Heart left ventricle (tissue), 16 donors: ENCODE results near the gene SLC25A21. TPM values are rescaled to one million over a fixed set of nuclear protein-coding genes. Genes with fewer than 3 reads are reported as not detected.

Source experiments
- ATAC-seq, 4 donors: fragments of 200-7000 bp; cut with Tn5 transposase; one replicate each; pipeline ENCODE4 v1.9.1; 2020 to 2022; ENCODE audit warnings: moderate library complexity in 4 of 4, mild to moderate bottlenecking in 3 of 4, moderate number of reproducible peaks in 1 of 4
- DNase-seq, 5 donors: peaks; one replicate each; pipeline ENCODE4 v3.0.0-alpha.2; 2020
- H3K27ac ChIP-seq, 12 donors: fragments of 200-600 bp; sonication (generic) in 4 of 12; one replicate each; pipeline versions ENCODE4 v1.5.0 to v1.8.0; 2016 to 2022; ENCODE audit warnings: mild to moderate bottlenecking in 2 of 12
- H3K27me3 ChIP-seq, 9 donors: fragments of 200-600 bp; sonication (generic) in 2 of 9; one replicate each; pipeline versions ENCODE4 v1.5.1 to v1.8.0; 2016 to 2022; ENCODE audit warnings: mild to moderate bottlenecking in 3 of 9
- H3K36me3 ChIP-seq, 9 donors: fragments of 200-600 bp; sonication (generic) in 2 of 9; one replicate each; pipeline versions ENCODE4 v1.5.0 to v1.8.0; 2018 to 2022; ENCODE audit warnings: mild to moderate bottlenecking in 2 of 9
- H3K4me1 ChIP-seq, 12 donors: fragments of 200-600 bp; sonication (generic) in 4 of 12; one replicate each; pipeline versions ENCODE4 v1.5.0 to v1.8.0; 2016 to 2022; ENCODE audit warnings: mild to moderate bottlenecking in 3 of 12
- H3K4me3 ChIP-seq, 12 donors: fragments of 200-600 bp; sonication (generic) in 4 of 12; one replicate each; pipeline versions ENCODE4 v1.5.0 to v1.8.0; 2017 to 2022; ENCODE audit warnings: mild to moderate bottlenecking in 9 of 12, moderate library complexity in 4 of 12
- H3K9me3 ChIP-seq, 12 donors: fragments of 200-600 bp; sonication (generic) in 4 of 12; one replicate each; pipeline versions ENCODE4 v1.5.0 to v1.8.0; 2016 to 2022; ENCODE audit warnings: mild to moderate bottlenecking in 1 of 12
- POLR2A ChIP-seq, 2 donors: fragments of 450-650 bp; IDR thresholded peaks; one replicate each; pipeline ENCODE4 v1.6.1; 2017; ENCODE audit warnings: antibody characterized with exemption in 2 of 2, mild to moderate bottlenecking in 2 of 2, moderate library complexity in 2 of 2
- WGBS, 4 donors: extraction: QIAGEN DNeasy Blood & Tissue Kit in 2 of 4; methylation state at CpG; one replicate each; pipeline versions ENCODE4 v1.1.5 to v1.1.7; 2013 to 2018; 5-methylcytosine and 5-hydroxymethylcytosine counted together
- intact Hi-C, 10 donors: fragments of 100-400 bp; cut with DNase I; formaldehyde crosslinking; loops; one replicate each; pipeline versions ENCODE4 v1.11.1 to v1.14.2; 2022
- polyA plus RNA-seq, 2 donors: library from polyadenylated mRNA; stranded (reverse); fragments of 200-250 nt; gene quantifications; one replicate each; pipeline ENCODE4 v1.2.3, GENCODE V29; 2013
- total RNA-seq, 9 donors: library from RNA; depleted of rRNA in 2 of 9; stranded (reverse); fragments of >200 nt in 2 of 9; fragmentation: NEBNext Ultra II Directional in 3 of 9; extraction: Animal tissue kit (Norgen Biotek cat#: 25700) in 3 of 9; gene quantifications; one replicate each; pipeline versions ENCODE4 v1.1.0 to v1.2.4, GENCODE V29; 2016 to 2023
- TF ChIP-seq, protein P1 (sequence below), 12 donors: fragments of 200-600 bp; sonication (generic) in 4 of 12; IDR thresholded peaks; one replicate each; pipeline versions ENCODE4 v1.5.0 to v1.8.0; 2018 to 2022; ENCODE audit warnings: antibody characterized with exemption in 12 of 12, mild to moderate bottlenecking in 5 of 12
- donor health status: ischemic (EF 13 %, LVEDD 7.1; RV severe dilation, severe dysfunction).
- donor health status: healthy with polysubstance abuse.
- donor health status: DM: no; HTN: yes; CAD: no.
- donor health status: DM: no; HTN: no; CAD: no.
- donor health status: ischemic (EF 25% LVEDD 6.9; RV normal size, moderate dysfunction).
- donor health status: ischemic (EF 25% LVEDD 5.7; RV mildly dilated, moderate dysfunction).
- donor health status: healthy.
- donor health status: DM: yes; HTN: yes; CAD: no.
- donor health status: ischemic (EF 35%, LVEDD 5.7; RV mildly dilated, moderate dysfunction).
- donor health status: nonischemic (EF 11% LVEDD 7.7; RV severe dilation, severe dysfunction).
- donor health status: DM: yes; HTN: yes; CAD: no.
- donor health status: PGD.
- donor health status: ischemic (EF 29% LVEDD 5.4; RV normal size, mild dysfunction).
- donor health status: nonischemic (EF 23%, LVEDD 6.1; RV moderate dilation, normal function).

The SLC25A21 gene
- total and polyA plus RNA-seq, 11 donors, result 0.12 to 1.6 (median 0.24) TPM; not detected in 1

DNA sequence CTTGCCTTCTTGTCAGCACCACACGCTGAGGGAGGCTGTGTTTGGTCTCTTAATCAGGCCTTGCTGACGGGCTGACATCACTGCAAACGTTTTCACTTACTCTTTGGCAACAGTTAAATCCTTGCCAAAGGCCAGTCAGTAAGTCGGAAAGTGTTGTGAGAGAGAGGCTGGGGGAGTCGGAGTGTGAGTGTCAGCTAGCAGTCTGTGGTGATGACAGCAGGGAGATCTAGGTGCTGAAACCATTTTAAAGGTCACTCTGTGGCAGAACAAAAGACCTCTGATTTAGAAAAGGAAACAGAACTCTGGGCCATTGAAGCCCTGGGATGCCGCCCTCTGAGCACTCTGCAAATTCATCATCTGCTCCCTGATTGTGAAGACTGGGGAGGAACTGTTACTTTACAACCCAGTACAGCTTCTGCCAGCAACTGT, 367.3 kb downstream of the SLC25A21 start:
- 2 to 12% (median 8%) methylated on average over 6 of the region's 6 CpGs for WGBS, 4 donors
- no peak overlapping the region for H3K4me3 ChIP-seq
- H3K27me3 ChIP-seq, result peaks cover 0 to 25% (median 0%) of the 10 kb centered on the region in 9 donors

DNA sequence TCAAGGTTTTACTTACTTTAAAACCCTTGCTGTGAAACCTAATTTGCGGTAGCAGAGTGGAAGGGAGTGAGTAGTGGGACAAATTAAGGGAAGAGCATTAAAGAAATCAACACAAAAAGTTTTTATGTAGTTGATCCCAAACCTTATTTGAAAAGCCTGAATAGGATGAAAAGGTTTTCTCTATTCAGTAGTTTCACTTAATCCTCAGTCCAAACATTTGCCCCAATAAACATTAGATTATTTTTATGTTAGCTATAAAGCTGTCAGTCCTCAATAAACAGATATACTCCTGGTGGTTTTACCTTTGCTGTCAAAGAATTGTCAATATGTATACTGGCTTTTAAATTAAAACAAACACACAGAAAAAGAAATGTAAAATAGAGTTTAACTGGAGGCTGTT, 374.8 kb downstream of the SLC25A21 start:
- Histone ChIP-seq H3K27me3 (peaks cover 0 to 44% (median 3%) of the 10 kb centered on the region in 9 donors), H3K4me1 (no peaks in the 10 kb centered on the region), H3K9me3 (no peaks in the 10 kb centered on the region), H3K4me3 (no peak overlapping the region), H3K27ac (no peak overlapping the region), H3K36me3 (no peaks in the 10 kb centered on the region)
- TF ChIP-seq POLR2A (IDR thresholded peaks at IDR 0.05), result no peak
- TF ChIP-seq, protein P1, sequence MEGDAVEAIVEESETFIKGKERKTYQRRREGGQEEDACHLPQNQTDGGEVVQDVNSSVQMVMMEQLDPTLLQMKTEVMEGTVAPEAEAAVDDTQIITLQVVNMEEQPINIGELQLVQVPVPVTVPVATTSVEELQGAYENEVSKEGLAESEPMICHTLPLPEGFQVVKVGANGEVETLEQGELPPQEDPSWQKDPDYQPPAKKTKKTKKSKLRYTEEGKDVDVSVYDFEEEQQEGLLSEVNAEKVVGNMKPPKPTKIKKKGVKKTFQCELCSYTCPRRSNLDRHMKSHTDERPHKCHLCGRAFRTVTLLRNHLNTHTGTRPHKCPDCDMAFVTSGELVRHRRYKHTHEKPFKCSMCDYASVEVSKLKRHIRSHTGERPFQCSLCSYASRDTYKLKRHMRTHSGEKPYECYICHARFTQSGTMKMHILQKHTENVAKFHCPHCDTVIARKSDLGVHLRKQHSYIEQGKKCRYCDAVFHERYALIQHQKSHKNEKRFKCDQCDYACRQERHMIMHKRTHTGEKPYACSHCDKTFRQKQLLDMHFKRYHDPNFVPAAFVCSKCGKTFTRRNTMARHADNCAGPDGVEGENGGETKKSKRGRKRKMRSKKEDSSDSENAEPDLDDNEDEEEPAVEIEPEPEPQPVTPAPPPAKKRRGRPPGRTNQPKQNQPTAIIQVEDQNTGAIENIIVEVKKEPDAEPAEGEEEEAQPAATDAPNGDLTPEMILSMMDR (IDR thresholded peaks at IDR 0.05), result no peak
- ATAC-seq, result no peak
- DNase-seq, result no peak
- intact Hi-C loops, result no loop called here
- WGBS, 4 donors, result 76 to 85% (median 82%) methylated on average over 1 of the region's 1 CpG

More for the DNA sequence above, 367.3 kb downstream of the SLC25A21 start:
- ATAC-seq, result peak; percentile 91 to 99 (median 98)
- Histone ChIP-seq H3K27ac (peak overlapping the region in 2 of 12 donors; percentile 8 to 43), H3K4me1 (peaks cover 0 to 12% (median 0%) of the 10 kb centered on the region in 12 donors), H3K9me3 (no peaks in the 10 kb centered on the region), H3K36me3 (no peaks in the 10 kb centered on the region)
- peak in 4 of 5 donors; percentile 33 to 77 (median 60) for DNase-seq
- intact Hi-C loops, result no loop called here
- no peak for TF ChIP-seq POLR2A (IDR thresholded peaks at IDR 0.05)
- TF ChIP-seq, protein P1 (IDR thresholded peaks at IDR 0.05), result no peak

DNA sequence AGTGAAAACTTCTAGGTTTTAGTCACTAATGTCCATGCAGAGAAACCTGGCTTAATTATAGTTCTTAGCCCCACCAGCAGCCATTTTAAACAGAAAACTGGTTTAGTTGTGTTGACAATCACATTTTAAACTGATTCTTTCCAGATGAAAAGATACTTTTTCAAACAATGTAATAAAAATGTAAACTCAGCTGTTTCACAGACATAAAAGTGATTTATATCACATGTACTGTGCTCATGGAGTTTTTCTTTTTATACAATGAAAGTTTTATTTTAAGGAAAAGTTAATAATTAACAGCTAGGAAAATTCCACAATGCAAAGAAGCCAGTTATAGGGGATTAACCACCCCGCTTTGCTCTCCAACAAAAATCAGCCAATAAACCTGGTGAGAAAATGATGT, 381.0 kb downstream of the SLC25A21 start:
- intact Hi-C loops, result no loop called here
- ATAC-seq, result no peak
- Histone ChIP-seq H3K36me3 (no peaks in the 10 kb centered on the region), H3K27ac (no peak overlapping the region), H3K27me3 (peaks cover 0 to 16% (median 0%) of the 10 kb centered on the region in 9 donors), H3K9me3 (no peaks in the 10 kb centered on the region), H3K4me3 (no peak overlapping the region), H3K4me1 (no peaks in the 10 kb centered on the region)
- TF ChIP-seq POLR2A (IDR thresholded peaks at IDR 0.05), result no peak
- TF ChIP-seq, protein P1 (IDR thresholded peaks at IDR 0.05), result no peak
- 76 to 88% (median 86%) methylated on average over 1 of the region's 1 CpG for WGBS, 4 donors
- DNase-seq, result no peak

DNA sequence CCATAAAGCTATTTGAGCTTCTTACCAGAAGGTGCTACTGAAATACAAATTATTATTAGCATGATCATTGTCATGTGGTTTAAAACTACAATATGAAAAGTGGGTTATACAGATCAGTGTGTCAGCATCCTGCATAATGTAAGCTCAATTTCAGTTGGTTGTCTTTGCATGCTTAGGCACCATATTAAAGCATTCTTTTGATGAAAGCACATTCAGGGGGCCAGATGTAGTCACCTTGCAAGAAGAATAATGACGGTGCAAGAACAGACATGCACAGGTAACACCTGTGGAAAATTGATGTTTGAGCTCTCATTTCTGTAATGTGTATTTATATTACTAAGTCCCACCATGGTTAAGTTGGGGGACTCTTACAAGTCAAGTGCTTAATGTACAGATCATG, 386.9 kb downstream of the SLC25A21 start:
- H3K36me3 ChIP-seq, result no peaks in the 10 kb centered on the region
- no peak overlapping the region for H3K27ac ChIP-seq
- H3K4me3 ChIP-seq, result no peak overlapping the region
- peaks cover 0 to 20% (median 13%) of the 10 kb centered on the region in 12 donors for H3K9me3 ChIP-seq
- no peaks in the 10 kb centered on the region for H3K4me1 ChIP-seq
- no peak for ATAC-seq
- no peak for DNase-seq
- TF ChIP-seq, protein P1 (IDR thresholded peaks at IDR 0.05), result no peak
- TF ChIP-seq POLR2A (IDR thresholded peaks at IDR 0.05), result no peak
- intact Hi-C loops, result no loop called here
- H3K27me3 ChIP-seq, result peaks cover 0 to 5% (median 0%) of the 10 kb centered on the region in 9 donors
- WGBS, 4 donors, result 88 to 97% (median 92%) methylated on average over 1 of the region's 1 CpG
